Esophagus muscularis mucosa (tissue), 4 donors: ENCODE measurements around the gene TFF2. TPM values are rescaled to one million over a fixed set of nuclear protein-coding genes. Genes with fewer than 3 reads are reported as not detected.

Experiments used
- DNase-seq: peaks from one replicate; pipeline ENCODE4 v3.0.0-alpha.2; 2017; ENCODE audit errors: extremely low spot score
- H3K27ac ChIP-seq, 4 donors: fragments of 200-600 bp; sonication (generic); replicated peaks in 1 of 4; 1 replicate in 3 of 4; 2 replicates in 1 of 4; pipeline ENCODE4 v1.5.1; 2016 to 2019; ENCODE audit warnings: mild to moderate bottlenecking in 1 of 4
- H3K27me3 ChIP-seq, 4 donors: fragments of 200-600 bp; sonication (generic); one replicate each; pipeline versions ENCODE4 v1.5.1 to v1.6.0; 2016 to 2019
- H3K36me3 ChIP-seq, 4 donors: fragments of 200-600 bp; sonication (generic); one replicate each; pipeline ENCODE4 v1.5.1; 2016 to 2019
- H3K4me1 ChIP-seq, 4 donors: fragments of 200-600 bp; sonication (generic); one replicate each; pipeline ENCODE4 v1.5.1; 2016 to 2019
- H3K4me3 ChIP-seq, 4 donors: fragments of 200-600 bp; sonication (generic); 1 replicate in 2 of 4; 2 replicates in 2 of 4; pipeline ENCODE4 v1.5.1; 2016 to 2019; ENCODE audit warnings: mild to moderate bottlenecking in 4 of 4, moderate library complexity in 1 of 4
- H3K9me3 ChIP-seq, 4 donors: fragments of 200-600 bp; sonication (generic); 1 replicate in 3 of 4; 2 replicates in 1 of 4; pipeline ENCODE4 v1.5.1; 2016 to 2019
- CTCF ChIP-seq, 3 experiments: fragments of 200-600 bp in 2 of 3; fragments of 450-650 bp in 1 of 3; sonication (generic) in 2 of 3; IDR thresholded peaks; one replicate each; pipeline ENCODE4 v1.5.1; 2017 to 2019; ENCODE audit warnings: antibody characterized with exemption in 3 of 3, mild to moderate bottlenecking in 2 of 3, moderate library complexity in 1 of 3
- EP300 ChIP-seq: sonication (generic); formaldehyde crosslinking; IDR thresholded peaks from one replicate; pipeline ENCODE4 v1.6.1; 2017; ENCODE audit warnings: antibody characterized with exemption
- POLR2A ChIP-seq: fragments of 450-650 bp; IDR thresholded peaks from one replicate; pipeline ENCODE4 v1.6.1; 2017; ENCODE audit warnings: antibody characterized with exemption, moderate library complexity, mild to moderate bottlenecking, low read depth
- POLR2AphosphoS5 ChIP-seq, 2 donors: sonication (generic); formaldehyde crosslinking; IDR thresholded peaks; one replicate each; pipeline ENCODE4 v1.6.1; 2017; ENCODE audit warnings: antibody characterized with exemption in 2 of 2
- WGBS: methylation state at CpG from one replicate; pipeline ENCODE4 v1.1.5; 2018; 5-methylcytosine and 5-hydroxymethylcytosine counted together
- intact Hi-C: fragments of 100-400 bp; cut with DNase I; formaldehyde crosslinking; loops from one replicate; pipeline ENCODE4 v1.15.1; 2023
- total RNA-seq, 4 donors: library from RNA; depleted of rRNA; stranded (reverse); fragments of >200 nt; gene quantifications; one replicate each; pipeline versions ENCODE4 v1.1.0 to v1.2.1, GENCODE V29; 2016

Gene TFF2
- total RNA-seq, 4 donors from 2014 or later = not detected

- H3K9me3 ChIP-seq = peaks cover 0 to 24% (median 15%) of the 10 kb centered on the region in 4 donors
- intact Hi-C loops = no loop called here
- H3K4me1 ChIP-seq = no peaks in the 10 kb centered on the region
- TF ChIP-seq EP300 = no peak
- no peak for TF ChIP-seq POLR2AphosphoS5 (IDR thresholded peaks at IDR 0.05)
- TF ChIP-seq POLR2A = no peak
- no peak for TF ChIP-seq CTCF (IDR thresholded peaks at IDR 0.05)
- no peak overlapping the region for H3K4me3 ChIP-seq
- H3K36me3 ChIP-seq = no peaks in the 10 kb centered on the region
- no peak for DNase-seq
- 84% methylated on average over 11 of the region's 11 CpGs for WGBS
- no peak overlapping the region for H3K27ac ChIP-seq
- peaks cover 0 to 36% (median 0%) of the 10 kb centered on the region in 4 donors for H3K27me3 ChIP-seq
Observed at GRCh38 chr21:42351626-42352440, 1.0 kb upstream of the TFF2 start.

GRCh38 chr21:42350318-42350910 is 380 bp downstream of the TFF2 start:
- intact Hi-C loops = no loop called here

GRCh38 chr21:42349420-42350317 is 1.1 kb downstream of the TFF2 start:
- no peaks in the 10 kb centered on the region for H3K4me1 ChIP-seq
- no peak overlapping the region for H3K27ac ChIP-seq
- H3K9me3 ChIP-seq = peaks cover 0 to 9% (median 4%) of the 10 kb centered on the region in 4 donors
- 81% methylated on average over 14 of the region's 14 CpGs for WGBS
- peaks cover 0 to 40% (median 0%) of the 10 kb centered on the region in 4 donors for H3K27me3 ChIP-seq
- H3K4me3 ChIP-seq = no peak overlapping the region
- H3K36me3 ChIP-seq = no peaks in the 10 kb centered on the region
- no peak for TF ChIP-seq POLR2AphosphoS5 (IDR thresholded peaks at IDR 0.05)
- intact Hi-C loops = no loop called here
- DNase-seq = no peak

More at GRCh38 chr21:42350318-42350910, 380 bp downstream of the TFF2 start:
- Histone ChIP-seq H3K27me3 (peaks cover 0 to 40% (median 0%) of the 10 kb centered on the region in 4 donors), H3K36me3 (no peaks in the 10 kb centered on the region), H3K9me3 (peaks cover 0 to 12% (median 10%) of the 10 kb centered on the region in 4 donors), H3K27ac (no peak overlapping the region), H3K4me3 (no peak overlapping the region), H3K4me1 (no peaks in the 10 kb centered on the region)
- TF ChIP-seq EP300 = no peak
- no peak for TF ChIP-seq POLR2AphosphoS5 (IDR thresholded peaks at IDR 0.05)
- TF ChIP-seq CTCF (IDR thresholded peaks at IDR 0.05) = no peak
- no peak for TF ChIP-seq POLR2A
- DNase-seq = no peak
- 67% methylated on average over 11 of the region's 11 CpGs for WGBS

GRCh38 chr21:42348762-42349161 is 2.0 kb downstream of the TFF2 start:
- Histone ChIP-seq H3K27ac (no peak overlapping the region), H3K4me3 (no peak overlapping the region), H3K9me3 (no peaks in the 10 kb centered on the region), H3K27me3 (peaks cover 0 to 37% (median 0%) of the 10 kb centered on the region in 4 donors), H3K4me1 (no peaks in the 10 kb centered on the region), H3K36me3 (no peaks in the 10 kb centered on the region)
- TF ChIP-seq EP300 (no peak), CTCF (IDR thresholded peaks at IDR 0.05) (no peak), POLR2A (no peak), POLR2AphosphoS5 (IDR thresholded peaks at IDR 0.05) (no peak)
- DNase-seq = no peak
- 100% methylated on average over 2 of the region's 2 CpGs for WGBS
- intact Hi-C loops = no loop called here
